Activated CD8-positive, alpha-beta memory T cell treated with anti-CD3 and anti-CD28 coated beads, Interleukin-2, amount 50 U/mL, for 48 hours (primary cell): ENCODE data around the gene VBP1.
A peak's percentile ranks its signal among the peaks of the same experiment; 100 is the strongest.
"Not testable (repeated sequence)": the region's sequence is repeated elsewhere in the genome, so short reads cannot be mapped to it uniquely, and the experiment has no call there.

Experiments used
- DNase-seq: peaks from one replicate; pipeline ENCODE4 v3.0.0-alpha.2; 2020

VBP1 gene, protein sequence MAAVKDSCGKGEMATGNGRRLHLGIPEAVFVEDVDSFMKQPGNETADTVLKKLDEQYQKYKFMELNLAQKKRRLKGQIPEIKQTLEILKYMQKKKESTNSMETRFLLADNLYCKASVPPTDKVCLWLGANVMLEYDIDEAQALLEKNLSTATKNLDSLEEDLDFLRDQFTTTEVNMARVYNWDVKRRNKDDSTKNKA

GRCh38 chrX:155216179-155216939 lies at the start of gene VBP1:
TSS of gene VBP1 (plus strand) at chrX:155216460. CDS start at chrX:155216483, 23 bp downstream.
- DNase-seq: peak; percentile 85

DNA sequence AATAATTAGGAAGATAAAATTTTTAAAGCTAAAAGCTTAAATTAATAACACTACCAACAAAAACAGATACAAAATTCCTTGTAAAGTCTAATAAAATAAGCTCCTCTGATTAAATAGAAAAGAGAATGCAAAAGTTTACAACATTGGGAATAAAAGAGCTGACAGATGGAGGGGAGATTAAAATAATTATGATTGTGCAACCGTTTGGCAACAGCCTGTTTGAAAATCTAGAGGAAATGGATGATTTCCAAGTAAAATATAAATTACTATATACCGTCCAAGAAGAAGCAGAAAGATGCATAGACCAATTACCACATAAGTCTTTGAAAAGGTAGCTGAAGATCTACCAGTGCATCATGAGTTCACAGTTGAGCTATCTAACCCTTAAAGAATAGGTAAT lies 46.4 kb upstream of the VBP1 start:
- no peak for DNase-seq

DNA sequence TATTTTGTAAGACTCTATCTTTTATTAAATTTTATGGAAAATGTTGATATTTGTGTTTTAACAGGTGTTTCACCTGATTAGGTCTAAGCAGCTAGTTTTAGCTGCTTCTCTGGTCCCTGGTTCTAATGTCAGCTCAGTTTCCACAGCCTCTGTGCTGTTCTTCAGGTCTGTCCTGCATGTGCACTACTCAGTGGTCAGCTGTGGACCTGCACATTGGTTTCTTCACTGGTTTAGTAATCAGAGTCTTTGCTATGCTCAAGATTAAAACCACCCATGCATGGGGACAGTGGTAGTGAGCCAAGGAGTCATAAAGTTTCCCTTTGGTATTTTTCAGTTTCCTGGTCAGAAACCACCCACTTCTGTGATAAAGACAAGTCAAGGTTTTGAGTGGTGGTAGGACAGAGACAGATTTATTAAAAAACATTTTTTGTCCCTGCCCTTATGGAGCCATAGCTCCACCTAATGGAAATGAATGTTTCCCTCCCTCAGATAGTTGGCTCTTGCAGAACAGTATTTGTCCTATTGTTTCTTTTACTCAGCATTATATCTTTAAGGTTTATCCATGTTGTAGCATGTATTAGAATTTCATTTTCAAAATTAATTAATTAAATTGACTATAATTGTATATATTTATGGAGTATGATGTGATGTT lies 36.8 kb upstream of the VBP1 start:
- no peak for DNase-seq

DNA sequence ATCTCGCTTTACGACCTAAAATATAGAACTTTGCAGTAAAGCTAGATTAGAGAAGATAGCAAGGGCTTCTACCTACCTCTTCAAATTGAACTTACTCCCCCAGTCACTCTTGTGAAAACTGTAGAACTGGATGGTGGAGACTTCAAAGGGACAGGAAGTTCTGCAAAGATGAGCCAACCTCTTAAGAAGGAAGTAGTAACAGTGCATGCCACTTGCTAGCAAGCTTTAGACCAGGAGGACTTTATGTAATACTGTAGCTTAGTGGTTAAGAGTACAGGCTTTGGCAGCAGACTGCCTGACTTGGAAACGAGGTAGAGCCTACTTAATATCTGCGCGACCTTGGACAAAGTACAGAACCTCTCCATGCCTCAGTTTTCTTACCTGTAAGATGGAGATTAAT lies 27.5 kb upstream of the VBP1 start:
- no peak for DNase-seq

GRCh38 chrX:155211208-155211607 lies 5.1 kb upstream of the VBP1 start:
- no peak for DNase-seq

DNA sequence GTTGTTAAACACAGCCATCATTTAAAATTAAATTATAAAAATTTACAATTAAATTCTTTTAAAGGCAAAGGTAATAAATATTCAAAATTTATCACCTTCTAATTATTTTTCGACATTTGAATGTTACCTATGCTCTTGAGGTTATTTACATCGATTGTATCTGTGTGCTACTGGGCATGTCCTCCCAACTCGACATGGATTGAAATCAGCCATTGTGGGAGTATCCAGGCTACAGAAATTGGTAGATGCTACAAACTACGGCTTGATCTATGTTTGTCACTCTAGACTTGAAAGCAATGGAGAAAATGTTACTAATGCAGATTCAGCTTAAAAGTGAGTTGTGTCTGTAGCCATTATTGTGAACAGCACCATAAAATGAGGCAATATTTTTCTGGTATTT lies 2.5 kb upstream of the VBP1 start:
- DNase-seq: no peak

- no peak for DNase-seq
Observed at GRCh38 chrX:155215443-155216178, 649 bp upstream of the VBP1 start.

GRCh38 chrX:155216940-155217440 lies 730 bp downstream of the VBP1 start:
- DNase-seq: no peak

DNA sequence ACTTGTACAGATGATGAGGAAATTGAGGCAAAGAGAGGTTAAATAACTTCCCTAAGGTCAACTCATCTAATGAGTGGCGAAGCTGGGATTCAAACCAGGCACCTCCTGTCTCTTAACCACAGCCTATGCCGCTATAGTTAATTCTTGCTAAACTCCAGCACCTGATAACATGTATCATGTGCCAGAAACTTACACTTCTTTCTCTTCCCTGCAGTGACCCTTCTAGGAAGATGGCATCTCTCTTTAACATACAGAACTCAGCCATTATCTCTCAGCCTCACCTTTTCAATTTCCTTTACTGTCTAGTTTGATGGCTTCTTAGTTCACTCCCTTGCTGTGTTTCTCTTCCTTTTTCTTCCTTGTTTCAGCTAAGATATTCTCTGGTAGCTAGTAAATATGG lies 2.5 kb downstream of the VBP1 start:
- no peak for DNase-seq

- DNase-seq: no peak
Observed at GRCh38 chrX:155221351-155221750, 5.1 kb downstream of the VBP1 start.

DNA sequence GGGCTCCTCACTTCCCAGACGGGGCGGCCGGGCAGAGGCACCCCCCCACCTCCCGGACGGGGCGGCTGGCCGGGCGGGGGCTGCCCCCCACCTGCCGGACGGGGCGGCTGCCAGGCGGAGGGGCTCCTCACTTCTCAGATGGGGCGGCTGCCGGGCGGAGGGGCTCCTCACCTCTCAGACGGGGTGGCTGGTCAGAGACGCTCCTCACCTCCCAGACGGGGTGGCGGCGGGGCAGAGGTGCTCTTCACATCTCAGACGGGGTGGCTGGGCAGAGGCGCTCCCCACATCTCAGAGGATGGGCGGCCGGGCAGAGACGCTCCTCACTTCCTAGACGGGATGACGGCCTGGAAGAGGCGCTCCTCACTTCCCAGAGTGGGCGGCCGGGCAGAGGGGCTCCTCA lies 7.5 kb downstream of the VBP1 start:
- not testable (repeated sequence) for DNase-seq

DNA sequence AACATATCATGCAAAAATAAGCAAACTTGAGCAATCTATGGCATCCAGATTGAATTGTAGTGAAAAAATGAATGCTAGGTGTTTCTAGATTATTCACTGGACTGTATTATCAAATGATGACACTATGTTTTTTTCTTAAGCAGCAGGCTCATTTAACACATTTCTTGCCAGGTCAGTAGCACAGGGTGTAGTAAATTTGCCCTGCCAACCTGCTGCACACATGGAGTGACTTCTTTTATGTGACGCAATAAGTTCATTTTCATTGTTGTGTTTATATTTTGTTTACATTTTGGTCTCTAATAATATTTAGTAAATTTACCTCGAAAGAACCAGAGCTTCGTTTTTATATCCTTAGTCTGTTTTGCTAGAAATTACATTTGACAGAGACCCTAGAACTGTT lies 9.5 kb downstream of the VBP1 start:
- DNase-seq: no peak

GRCh38 chrX:155231163-155231562 lies 14.9 kb downstream of the VBP1 start:
- no peak for DNase-seq

GRCh38 chrX:155235891-155236290 lies 19.6 kb downstream of the VBP1 start:
- no peak for DNase-seq

DNA sequence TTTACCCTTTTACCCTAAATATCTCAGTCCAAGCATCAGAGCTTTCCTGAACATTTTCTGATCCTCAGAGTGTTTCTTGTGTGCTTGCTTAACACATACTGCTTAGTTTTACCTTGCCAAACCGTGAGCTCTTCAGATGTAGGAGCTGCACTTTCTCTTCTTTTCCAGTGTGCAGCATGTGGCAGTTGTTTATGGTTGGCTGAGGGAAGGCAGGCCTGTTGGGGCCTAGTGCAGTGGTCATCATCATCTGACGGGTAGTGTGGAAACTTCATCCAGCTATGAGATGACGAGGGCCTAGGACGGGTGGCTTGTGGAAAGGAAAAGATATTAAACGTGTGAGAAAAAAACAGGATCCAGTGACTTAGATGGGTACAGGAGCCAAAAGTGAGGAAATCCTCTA lies 21.5 kb downstream of the VBP1 start:
- DNase-seq: no peak

GRCh38 chrX:155242300-155242699 lies 26.0 kb downstream of the VBP1 start:
- no peak for DNase-seq

GRCh38 chrX:155246748-155247147 lies 30.5 kb downstream of the VBP1 start:
- DNase-seq: no peak

DNA sequence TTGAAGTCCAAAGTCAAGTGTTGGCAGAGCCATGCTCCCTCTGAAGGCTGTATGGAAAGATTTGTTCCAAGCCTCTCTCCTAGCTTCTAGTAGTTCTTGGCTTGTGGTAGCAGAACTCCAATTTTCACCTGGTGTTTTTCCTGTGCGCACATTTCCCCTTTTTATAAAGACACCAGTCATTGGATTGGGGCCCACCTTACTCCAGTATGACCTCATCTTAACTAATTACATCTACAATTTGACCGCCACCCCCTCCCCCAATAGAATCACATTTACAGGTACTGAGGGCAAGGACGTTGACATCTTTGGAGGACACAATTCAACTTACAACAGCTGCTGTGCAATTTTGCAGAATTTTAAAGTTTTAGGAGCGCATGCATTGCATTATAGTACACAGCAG lies 31.2 kb downstream of the VBP1 start:
- DNase-seq: no peak

DNA sequence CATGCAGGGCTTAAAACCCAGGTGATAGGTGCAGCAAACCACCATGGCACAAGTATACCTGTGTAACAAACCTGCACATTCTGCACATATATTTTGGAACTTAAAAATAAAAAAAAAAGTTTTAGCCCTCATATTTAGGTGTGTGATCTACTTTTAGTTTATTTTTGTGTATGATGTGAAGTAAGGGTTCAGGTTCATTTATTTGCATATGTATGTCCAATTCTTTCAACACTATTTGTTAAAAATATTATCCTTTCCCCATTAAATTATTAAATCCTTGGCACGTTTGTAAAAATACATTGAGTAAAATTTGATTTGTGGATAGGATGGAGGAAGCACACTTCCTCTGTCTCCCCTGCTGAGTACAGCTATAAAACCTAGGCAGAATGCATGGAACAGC lies 35.1 kb downstream of the VBP1 start:
- no peak for DNase-seq

- DNase-seq: no peak
Observed at GRCh38 chrX:155259752-155260151, 43.5 kb downstream of the VBP1 start.

DNA sequence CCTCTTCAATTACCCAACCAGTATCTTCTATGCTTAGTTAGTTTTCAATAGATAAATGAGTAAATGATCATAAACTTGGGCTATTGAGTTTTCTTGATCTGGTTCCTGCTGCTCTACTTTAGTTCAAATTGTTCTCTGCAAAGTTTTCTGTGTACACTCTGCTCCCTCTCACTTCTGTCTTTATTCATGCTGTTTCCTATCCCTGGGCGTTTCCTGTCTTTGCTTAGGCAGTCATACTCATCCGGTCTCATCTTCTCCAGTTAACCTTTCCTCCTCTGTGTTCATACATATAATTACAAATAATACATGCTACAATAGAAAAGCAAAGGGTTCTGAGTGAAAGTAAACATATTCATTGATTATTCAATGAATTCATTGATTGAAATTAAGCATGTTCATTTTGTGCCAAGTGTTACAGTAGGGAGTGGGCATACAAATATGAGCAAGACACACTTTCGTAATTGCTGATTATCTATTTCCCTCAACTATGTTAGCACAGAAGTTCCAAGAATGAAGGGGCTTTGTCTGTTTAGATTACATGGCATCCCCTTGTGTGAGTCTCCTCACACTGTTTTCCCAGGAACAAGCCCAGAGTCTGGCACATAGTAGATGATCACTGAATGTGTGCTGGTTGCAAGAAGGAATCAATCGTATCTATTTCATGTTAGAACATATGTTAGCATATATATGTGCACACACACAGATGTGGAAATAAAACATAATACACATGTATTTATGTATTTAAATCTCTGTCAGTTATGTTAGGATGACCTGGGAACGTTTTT lies 46.9 kb downstream of the VBP1 start:
- no peak for DNase-seq

DNA sequence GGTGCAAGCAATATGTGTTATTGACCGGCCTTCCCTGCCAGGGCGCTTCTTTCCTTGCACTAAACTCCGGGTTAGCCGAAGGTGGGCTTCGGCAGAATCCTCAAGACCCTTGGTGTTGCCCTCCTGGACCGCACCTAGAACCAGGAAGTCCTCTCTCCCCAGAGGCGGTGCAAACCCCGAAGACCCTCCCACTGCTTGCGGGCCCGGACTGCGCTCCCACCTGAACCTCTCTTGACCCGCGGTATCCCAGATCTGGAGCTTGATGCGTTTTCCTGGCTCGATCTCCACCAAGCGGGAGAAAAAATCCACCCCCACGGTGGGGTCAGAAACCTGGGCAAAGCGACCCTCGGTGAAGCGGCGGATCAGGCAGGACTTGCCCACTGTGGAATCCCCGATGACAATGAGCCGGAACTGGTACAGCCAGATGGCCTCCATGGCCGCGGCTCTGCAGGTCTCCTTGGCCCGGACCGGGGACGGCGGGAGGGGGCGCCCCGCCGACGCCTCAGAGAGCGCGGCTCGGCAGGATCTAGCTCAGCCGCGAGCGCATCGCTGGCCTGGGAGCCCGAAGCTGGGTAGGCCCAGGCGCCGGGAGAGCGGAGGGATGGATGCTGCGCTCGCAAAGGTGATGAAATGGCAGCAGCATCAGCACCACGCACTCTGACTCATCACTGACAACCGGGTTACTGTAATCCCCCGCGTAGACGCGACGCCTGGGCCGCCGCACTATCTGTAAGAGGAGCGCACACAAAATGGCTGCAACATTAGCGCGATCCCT lies 47.8 kb downstream of the VBP1 start, which contains the start of gene RAB39B:
RAB39B (minus strand) TSS at position 638 of the 775 bp plus-strand sequence; CDS start at position 435, 203 bp downstream.
- peak; percentile 77 for DNase-seq
